Mesodermal cell (in vitro differentiated cells): ENCODE data around the gene PCNX1.

Experiments
- H3K27ac ChIP-seq: 2 replicates; pipeline ENCODE4 v1.7.0; 2013; ENCODE audit warnings: mild to moderate bottlenecking, low read depth, low read length, moderate library complexity; ENCODE audit not compliant: severe bottlenecking
- H3K36me3 ChIP-seq: 2 replicates; pipeline ENCODE4 v1.7.1; 2013; ENCODE audit warnings: mild to moderate bottlenecking, low read length, moderate library complexity; ENCODE audit not compliant: control insufficient read depth, insufficient read depth
- H3K4me1 ChIP-seq: one replicate; pipeline ENCODE4 v1.7.1; 2013; ENCODE audit warnings: mild to moderate bottlenecking, low read length; ENCODE audit not compliant: insufficient read depth, control insufficient read depth, poor library complexity, severe bottlenecking
- H3K4me3 ChIP-seq: 2 replicates; pipeline ENCODE4 v1.7.0; 2013; ENCODE audit warnings: low read length, control low read depth, mild to moderate bottlenecking; ENCODE audit not compliant: insufficient read depth, poor library complexity, severe bottlenecking; ENCODE audit errors: extremely low read depth
- H3K9me3 ChIP-seq: 2 replicates; pipeline ENCODE4 v1.7.1; 2013; ENCODE audit warnings: mild to moderate bottlenecking, low read length, moderate library complexity; ENCODE audit not compliant: control insufficient read depth
- WGBS, 2 experiments: methylation state at CpG; one replicate each; pipeline ENCODE4 v1.1.5; 2013; ENCODE audit warnings: missing lambda C conversion rate in 2 of 2; ENCODE audit not compliant: insufficient coverage in 2 of 2; 5-methylcytosine and 5-hydroxymethylcytosine counted together

Gene PCNX1

DNA sequence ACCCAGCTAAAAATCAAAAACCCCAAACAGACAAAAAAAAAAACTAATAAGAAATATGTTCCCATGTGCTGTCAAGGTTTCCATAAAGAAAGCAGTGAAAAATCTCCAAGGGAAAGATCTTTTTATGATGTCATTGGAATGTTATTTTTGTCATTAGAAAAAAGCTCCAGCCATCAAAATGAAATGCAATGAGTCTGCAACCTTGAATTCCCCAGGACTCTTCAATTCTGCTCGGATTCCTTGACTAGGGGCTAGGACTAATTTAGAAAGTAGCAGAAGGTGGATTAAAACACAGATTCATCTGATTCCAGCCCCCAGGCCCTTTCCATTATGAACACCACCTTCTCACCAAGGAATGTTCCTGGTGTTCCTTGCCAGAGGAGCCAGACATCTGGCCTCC, 6.0 kb upstream of the PCNX1 start:
- H3K36me3 ChIP-seq: no peaks in the 10 kb centered on the region
- no peaks in the 10 kb centered on the region for H3K9me3 ChIP-seq
- no peaks in the 10 kb centered on the region for H3K4me1 ChIP-seq
- H3K4me3 ChIP-seq: no peak overlapping the region
- H3K27ac ChIP-seq: peak overlapping the region; percentile 12
- no CpG with 5 or more reads among the region's 1 CpG for WGBS, 2 experiments

DNA sequence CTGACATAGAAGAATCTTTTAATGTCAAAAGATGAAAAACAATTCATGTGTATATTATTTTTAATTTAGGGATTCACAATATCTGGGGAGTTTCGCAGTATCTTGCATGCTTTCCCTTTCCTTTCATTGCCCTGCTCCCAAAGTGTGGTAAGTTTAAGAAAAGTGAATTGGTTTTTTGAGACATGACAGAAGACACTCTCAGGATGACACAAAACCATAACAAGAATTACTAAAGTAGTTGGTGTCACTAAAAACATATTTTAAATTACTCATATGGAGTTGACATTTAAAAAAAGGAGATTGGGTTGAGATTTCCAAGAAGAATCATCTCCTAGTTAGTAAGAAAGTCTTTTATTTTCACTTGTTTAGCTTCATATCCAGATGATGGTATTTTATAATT, 5.1 kb upstream of the PCNX1 start:
- WGBS, 2 experiments: no CpG with 5 or more reads among the region's 1 CpG

DNA sequence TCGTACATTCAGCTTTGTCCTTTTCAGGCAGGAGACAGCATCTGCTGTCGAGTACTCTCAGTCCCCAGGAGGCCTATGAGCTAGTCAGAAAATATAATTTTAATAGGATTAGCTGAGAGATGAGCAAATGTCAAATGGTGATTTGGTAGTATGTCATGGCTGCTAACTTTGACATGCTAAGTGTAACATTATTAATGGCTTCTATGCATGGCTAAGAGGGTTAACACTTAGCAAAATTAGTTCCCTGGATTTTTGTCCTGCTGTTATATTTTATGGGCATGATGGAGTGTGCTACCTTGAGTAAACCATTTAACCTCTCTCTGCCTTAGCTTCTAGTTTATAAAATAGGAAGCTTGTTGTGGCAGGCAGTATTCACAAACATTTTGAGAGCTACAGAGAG, 2.9 kb upstream of the PCNX1 start:
- Histone ChIP-seq H3K4me3 (no peak overlapping the region), H3K9me3 (no peaks in the 10 kb centered on the region), H3K4me1 (no peaks in the 10 kb centered on the region), H3K36me3 (no peaks in the 10 kb centered on the region), H3K27ac (no peak overlapping the region)
- 96 to 100% methylated on average over 2 of the region's 2 CpGs for WGBS, 2 experiments

More for the DNA sequence above, 5.1 kb upstream of the PCNX1 start:
- Histone ChIP-seq H3K4me3 (no peak overlapping the region), H3K4me1 (no peaks in the 10 kb centered on the region), H3K27ac (no peak overlapping the region), H3K36me3 (no peaks in the 10 kb centered on the region), H3K9me3 (no peaks in the 10 kb centered on the region)

DNA sequence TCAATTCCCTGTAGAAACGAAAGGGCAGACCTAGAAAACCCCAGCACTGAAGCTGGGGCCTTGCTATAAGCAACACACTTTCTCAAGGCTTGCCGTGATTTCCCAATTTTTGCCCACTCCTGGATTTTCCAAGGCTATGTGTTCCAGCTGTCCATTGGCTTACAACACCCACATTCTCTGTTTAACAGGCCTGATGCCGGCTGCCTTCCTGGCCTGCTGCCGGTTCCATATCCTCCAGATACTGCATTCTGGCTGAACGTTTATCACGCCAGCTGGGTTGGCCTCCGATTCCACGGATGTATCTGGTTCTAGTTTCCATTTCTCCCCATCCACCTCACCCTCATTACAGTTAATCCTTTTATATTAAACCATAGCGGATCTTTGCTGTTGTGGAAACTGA, 2.0 kb upstream of the PCNX1 start:
- Histone ChIP-seq H3K4me1 (no peaks in the 10 kb centered on the region), H3K36me3 (peaks cover 1% of the 10 kb centered on the region), H3K4me3 (no peak overlapping the region), H3K9me3 (no peaks in the 10 kb centered on the region), H3K27ac (no peak overlapping the region)
- WGBS, 2 experiments: 90 to 96% methylated on average over 6 to 7 of the region's 9 CpGs

DNA sequence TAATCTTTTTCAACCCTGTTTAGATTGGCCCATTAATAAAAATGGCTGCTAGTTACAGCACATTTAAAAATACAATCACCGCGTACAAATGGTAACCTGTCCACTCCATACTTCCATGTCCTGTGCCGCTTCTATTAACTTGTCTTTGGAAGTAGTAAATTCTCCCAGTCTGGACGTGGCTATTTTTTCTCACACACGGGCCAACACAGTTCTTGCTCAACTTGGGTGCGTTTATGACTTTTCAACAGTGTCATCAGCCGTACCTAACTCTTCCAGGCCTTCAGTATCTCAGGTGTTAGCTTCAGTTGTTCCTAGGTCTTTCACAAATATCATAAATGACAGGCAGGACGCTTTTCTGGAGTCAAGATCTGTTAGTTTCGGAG, 475 bp upstream of the PCNX1 start:
- Histone ChIP-seq H3K36me3 (peaks cover 5% of the 10 kb centered on the region), H3K27ac (peak overlapping the region; percentile 47), H3K4me1 (no peaks in the 10 kb centered on the region), H3K4me3 (peak overlapping the region; percentile 96), H3K9me3 (no peaks in the 10 kb centered on the region)
- WGBS, 2 experiments: 51 to 63% methylated on average over 9 of the region's 9 CpGs

DNA sequence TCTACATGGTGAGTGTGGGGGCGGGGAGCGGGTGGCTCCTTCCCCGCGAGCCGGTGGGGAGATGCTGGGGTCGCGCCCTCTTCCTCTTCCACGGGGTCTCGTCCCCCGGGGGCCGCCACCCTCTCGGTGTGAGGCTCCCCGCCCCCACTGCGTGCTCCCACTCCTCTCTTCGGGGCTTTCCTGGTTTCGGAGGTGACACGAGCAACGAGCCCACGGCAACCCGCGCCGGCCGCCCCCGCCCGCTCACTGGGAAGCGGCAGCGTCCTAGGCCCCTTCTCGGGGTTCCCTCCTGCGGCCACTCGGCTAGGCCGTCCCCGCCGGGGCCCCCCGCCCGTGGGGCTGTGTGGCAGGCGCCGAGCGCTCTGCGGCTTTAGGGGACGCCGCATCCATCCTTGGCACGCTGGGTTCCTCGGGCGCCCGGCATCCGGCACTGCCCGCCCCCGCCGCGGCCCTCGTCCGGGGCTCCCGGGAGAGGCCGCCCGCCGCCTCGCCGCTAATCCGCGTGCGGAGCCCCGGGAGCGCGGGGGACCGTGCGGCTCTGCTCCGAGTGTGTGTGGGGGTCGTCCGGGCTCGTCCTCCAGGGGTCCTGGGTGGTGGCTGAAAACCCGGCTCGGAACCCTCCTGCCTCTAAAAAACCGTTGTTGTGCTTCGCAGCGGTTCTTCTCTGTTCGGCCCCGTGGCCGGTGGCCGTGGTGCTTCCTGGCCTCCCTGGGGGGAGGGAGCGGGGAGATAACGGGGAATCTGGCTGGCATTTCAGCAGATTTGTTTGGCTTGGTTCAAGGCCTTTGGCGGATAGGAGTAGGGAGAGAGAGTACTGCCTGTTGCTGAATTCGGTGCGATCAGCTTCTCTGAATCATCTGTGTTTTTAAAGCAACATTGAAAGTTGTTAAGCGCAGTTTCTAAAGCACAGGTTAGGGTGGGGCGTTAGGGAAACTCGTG, 1.0 kb downstream of the PCNX1 start:
- Histone ChIP-seq H3K27ac (peak overlapping the region; percentile 80), H3K4me3 (peak overlapping the region; percentile 96), H3K36me3 (peaks cover 16% of the 10 kb centered on the region), H3K4me1 (no peaks in the 10 kb centered on the region), H3K9me3 (no peaks in the 10 kb centered on the region)
- WGBS, 2 experiments: 0% methylated on average over 62 to 72 of the region's 87 CpGs

DNA sequence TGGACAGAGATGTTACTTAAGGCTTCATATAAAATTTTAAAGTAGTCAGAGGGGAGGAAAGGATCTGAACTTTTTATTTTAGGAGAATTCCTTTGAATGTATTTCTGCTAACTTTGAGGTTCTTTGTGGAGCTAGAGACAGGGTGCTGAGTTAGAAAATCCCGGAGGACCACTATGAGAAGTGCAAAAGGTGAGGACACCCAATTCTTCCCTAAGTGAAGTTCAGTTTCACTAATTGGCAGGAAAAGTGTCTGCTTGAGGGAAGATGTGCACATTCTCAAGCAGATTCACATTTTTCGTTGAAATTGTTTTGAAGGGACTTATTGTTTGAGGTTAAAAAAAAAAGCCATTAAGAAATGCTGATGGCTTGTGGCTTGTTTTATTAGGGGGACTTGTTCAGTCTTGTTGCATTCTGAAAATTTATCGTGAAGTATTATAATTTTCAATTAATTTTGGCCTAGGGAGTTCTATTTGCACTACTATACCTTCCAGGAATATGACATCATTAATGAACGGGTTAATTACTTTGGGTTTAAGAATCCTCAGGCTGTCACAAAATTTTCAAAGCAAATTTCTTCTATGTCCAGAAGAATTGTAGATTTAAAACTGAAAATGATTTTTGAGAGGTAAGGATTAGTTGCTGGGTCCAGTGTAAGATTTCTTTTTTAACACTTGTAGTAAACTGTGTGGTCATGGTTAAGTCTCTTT, 1.8 kb downstream of the PCNX1 start:
- H3K9me3 ChIP-seq: no peaks in the 10 kb centered on the region
- H3K4me1 ChIP-seq: no peaks in the 10 kb centered on the region
- peak overlapping the region; percentile 80 for H3K27ac ChIP-seq
- peaks cover 16% of the 10 kb centered on the region for H3K36me3 ChIP-seq
- peak overlapping the region; percentile 96 for H3K4me3 ChIP-seq
- WGBS, 2 experiments: 14 to 23% methylated on average over 2 of the region's 4 CpGs

DNA sequence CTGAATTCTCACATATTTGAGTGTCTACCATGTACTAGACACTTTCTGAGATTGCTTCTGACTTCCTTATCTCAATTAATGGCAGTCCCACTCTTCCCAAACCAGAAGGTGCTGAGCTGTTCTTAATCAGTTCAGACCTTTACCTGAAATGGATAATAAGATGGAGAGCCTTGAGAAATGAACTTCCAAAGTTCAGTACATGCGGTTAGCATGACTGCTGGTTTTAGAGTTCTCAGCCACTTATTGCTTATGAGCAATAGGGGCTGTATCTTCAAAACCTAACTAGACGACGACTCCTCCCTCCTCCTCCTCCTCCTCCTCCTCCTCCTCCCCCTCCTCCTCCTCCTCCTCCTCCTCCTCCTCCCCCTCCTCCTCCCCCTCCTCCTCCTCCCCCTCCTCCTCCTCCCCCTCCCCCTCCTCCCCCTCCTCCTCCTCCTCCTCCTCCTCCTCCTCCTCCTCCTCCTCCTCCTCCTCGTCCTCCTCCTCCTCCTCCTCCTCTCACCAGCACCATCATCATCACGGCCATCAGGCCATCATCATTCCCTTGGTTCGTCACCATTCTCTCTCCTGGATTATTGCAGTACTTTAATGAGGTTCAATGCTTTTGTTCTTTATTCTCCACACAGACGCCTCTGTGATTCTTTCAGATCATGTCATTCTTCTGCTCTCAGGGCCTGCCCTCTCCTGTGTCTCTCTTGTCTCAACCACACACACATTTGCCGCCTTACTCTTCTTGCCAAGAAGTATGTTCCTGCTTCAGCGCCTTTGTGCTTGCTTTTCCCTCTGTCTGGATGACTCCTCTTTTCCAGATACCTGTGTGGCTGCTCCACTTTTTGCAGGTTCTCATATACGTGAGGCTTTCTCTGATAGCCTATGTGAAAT, 2.7 kb downstream of the PCNX1 start:
- no peaks in the 10 kb centered on the region for H3K4me1 ChIP-seq
- WGBS, 2 experiments: 81 to 86% methylated on average over 6 of the region's 10 CpGs
- H3K9me3 ChIP-seq: peaks cover 3% of the 10 kb centered on the region
- peaks cover 16% of the 10 kb centered on the region for H3K36me3 ChIP-seq
- no peak overlapping the region for H3K27ac ChIP-seq
- peak overlapping the region; percentile 96 for H3K4me3 ChIP-seq

DNA sequence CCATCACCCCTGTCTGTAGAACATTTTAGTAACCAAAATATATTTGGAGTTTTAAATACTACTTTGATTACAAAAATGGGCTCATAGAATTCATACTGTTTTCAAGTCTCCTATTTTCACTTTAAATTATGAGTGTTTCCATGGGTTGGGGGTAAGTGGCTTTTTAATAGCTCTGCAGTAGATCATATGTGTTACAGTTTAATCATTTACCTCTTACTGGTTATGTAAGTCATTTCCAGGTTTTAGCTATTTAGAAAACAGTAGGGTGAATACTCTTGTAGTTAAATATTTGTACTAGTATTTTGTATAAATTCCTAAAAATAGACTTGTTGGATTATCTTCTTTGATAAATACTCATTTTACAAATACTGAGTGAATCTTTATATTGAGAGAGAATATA, 8.2 kb downstream of the PCNX1 start:
- H3K27ac ChIP-seq: no peak overlapping the region
- H3K4me3 ChIP-seq: no peak overlapping the region
- H3K9me3 ChIP-seq: peaks cover 3% of the 10 kb centered on the region
- peaks cover 32% of the 10 kb centered on the region for H3K36me3 ChIP-seq
- H3K4me1 ChIP-seq: no peaks in the 10 kb centered on the region

DNA sequence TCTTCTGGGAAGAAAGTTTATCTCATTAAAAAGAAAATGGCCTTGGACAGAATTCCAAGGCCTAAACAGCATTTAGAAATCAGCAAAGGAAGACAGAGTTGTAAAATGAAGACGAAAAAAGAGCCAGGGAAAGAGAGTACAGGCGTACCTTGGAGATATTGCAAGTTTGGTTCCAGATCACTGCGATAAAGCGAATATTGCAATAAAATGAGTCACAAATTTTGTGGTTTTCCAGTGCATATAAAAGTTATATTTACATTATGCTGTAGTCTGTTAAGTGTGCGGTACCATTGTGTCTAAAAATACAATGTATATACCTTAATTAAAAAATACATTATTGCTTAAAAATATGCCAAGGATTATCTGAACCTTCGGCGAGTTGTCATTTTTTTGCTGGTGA, 9.0 kb downstream of the PCNX1 start:
- WGBS, 2 experiments: 97 to 100% methylated on average over 1 to 2 of the region's 7 CpGs
- H3K27ac ChIP-seq: no peak overlapping the region
- peaks cover 29% of the 10 kb centered on the region for H3K36me3 ChIP-seq
- H3K4me1 ChIP-seq: no peaks in the 10 kb centered on the region
- H3K9me3 ChIP-seq: peaks cover 3% of the 10 kb centered on the region
- no peak overlapping the region for H3K4me3 ChIP-seq
